ENCODE results near the gene ATF7.

- TF ChIP-seq POLR2AphosphoS5 (IDR thresholded peaks at IDR 0.05; ENCODE audit: borderline replicate concordance, low read depth, low read length) (no peak), EZH2 (IDR thresholded peaks at IDR 0.05) (no peak), FOXP2 (optimal IDR thresholded peaks at IDR 0.05; ENCODE audit: control extremely low read depth, extremely low read length, insufficient read depth) (no peak)
These were observed 162.2 kb downstream of the ATF7 start for GRCh38 chr12:53463802-53464560.
